SK-N-SH (cell line): ENCODE data around the gene MAN2A1. TPM values are rescaled to one million over a fixed set of nuclear protein-coding genes. Genes with fewer than 3 reads are reported as not detected.

Experiments
- CTCF ChIA-PET: fragments of 300-600, 350-600 bp; formaldehyde crosslinking; extraction: SDS; loops from one replicate; lab custom pipeline; 2021; lab: Yijun Ruan, JAX
- POLR2A ChIA-PET: fragments of 350-600 bp; sonication (Branson Sonifier 250); formaldehyde crosslinking; extraction: SDS; loops from one replicate; lab custom pipeline; 2020; ENCODE audit warnings: antibody characterized with exemption, inconsistent platforms; lab: Yijun Ruan, JAX
- DNase-seq: peaks from one replicate; pipeline ENCODE4 v3.0.0; 2012
- H2AFZ ChIP-seq: fragments of 200-600 bp; sonication (generic); 2 replicates; pipeline ENCODE4 v1.8.1; 2016; ENCODE audit warnings: antibody characterized with exemption, mild to moderate bottlenecking, low read depth
- H3F3A ChIP-seq: fragments of 200-600 bp; sonication (generic); replicated peaks from 2 replicates; pipeline ENCODE3; 2016; ENCODE audit warnings: antibody characterized with exemption, mild to moderate bottlenecking; ENCODE audit not compliant: insufficient read depth
- H3K27ac ChIP-seq, 2 experiments: fragments of 200-500 bp in 1 of 2; fragments of 200-600 bp in 1 of 2; sonication (Bioruptor generic) in 1 of 2; sonication (generic), shearing (Covaris generic) in 1 of 2; 2 replicates each; pipeline versions ENCODE4 v1.5.1 to v1.6.1; 2014 to 2016; ENCODE audit warnings: low read depth in 2 of 2, inconsistent platforms in 1 of 2, low read length in 1 of 2, mild to moderate bottlenecking in 1 of 2, mixed read lengths in 1 of 2
- H3K27me3 ChIP-seq: fragments of 200-600 bp; sonication (generic), shearing (Covaris generic); 2 replicates; pipeline ENCODE4 v1.6.1; 2016; ENCODE audit warnings: mixed run types; ENCODE audit not compliant: insufficient read depth
- H3K36me3 ChIP-seq, 2 experiments: fragments of 200-500 bp in 1 of 2; fragments of 200-600 bp in 1 of 2; sonication (Bioruptor generic) in 1 of 2; sonication (generic) in 1 of 2; replicated peaks in 1 of 2; 2 replicates each; pipeline versions ENCODE3 to v1.5.1; 2014 to 2016; ENCODE audit warnings: low read length in 1 of 2, mild to moderate bottlenecking in 1 of 2; ENCODE audit not compliant: insufficient read depth in 2 of 2, control insufficient read depth in 1 of 2
- H3K4me1 ChIP-seq, 2 experiments: fragments of 200-500 bp in 1 of 2; fragments of 200-600 bp in 1 of 2; sonication (Bioruptor generic) in 1 of 2; sonication (generic), shearing (Covaris generic) in 1 of 2; 2 replicates each; pipeline versions ENCODE4 v1.5.1 to v1.6.1; 2014 to 2016; ENCODE audit warnings: low read depth in 1 of 2, low read length in 1 of 2, mixed run types in 1 of 2; ENCODE audit not compliant: insufficient read depth in 2 of 2, control insufficient read depth in 1 of 2
- H3K4me2 ChIP-seq: fragments of 200-600 bp; sonication (generic), shearing (Covaris generic); 2 replicates; pipeline ENCODE4 v1.6.1; 2017; ENCODE audit warnings: mixed run types
- H3K4me3 ChIP-seq, 2 experiments: fragments of 200-500 bp in 1 of 2; fragments of 200-600 bp in 1 of 2; sonication (Bioruptor generic) in 1 of 2; sonication (generic), shearing (Covaris generic) in 1 of 2; 2 replicates each; pipeline versions ENCODE4 v1.5.1 to v1.8.1; 2014 to 2016; ENCODE audit warnings: low read depth in 2 of 2, inconsistent platforms in 1 of 2, low read length in 1 of 2, mild to moderate bottlenecking in 1 of 2, mixed read lengths in 1 of 2, moderate library complexity in 1 of 2
- H3K79me2 ChIP-seq: fragments of 200-600 bp; sonication (generic); 2 replicates; pipeline ENCODE4 v1.8.1; 2017; ENCODE audit warnings: mild to moderate bottlenecking; ENCODE audit not compliant: insufficient read depth
- H3K9ac ChIP-seq: fragments of 200-600 bp; sonication (generic); 2 replicates; pipeline ENCODE4 v1.6.1; 2017; ENCODE audit warnings: mixed run types
- H3K9me2 ChIP-seq: fragments of 200-600 bp; sonication (generic); 2 replicates; pipeline ENCODE4 v1.6.1; 2017; ENCODE audit warnings: mixed run types
- H3K9me3 ChIP-seq: fragments of 200-600 bp; sonication (generic); 2 replicates; pipeline ENCODE4 v1.6.1; 2017; ENCODE audit warnings: mixed run types, mild to moderate bottlenecking, moderate library complexity
- H4K20me1 ChIP-seq: fragments of 200-600 bp; sonication (generic); 2 replicates; pipeline ENCODE4 v1.6.1; 2017; ENCODE audit warnings: mild to moderate bottlenecking, mixed run types; ENCODE audit not compliant: insufficient read depth
- CTCF ChIP-seq: fragments of 200-600 bp; sonication (generic); IDR thresholded peaks from 2 replicates; pipeline ENCODE4 v1.6.1; 2017; ENCODE audit warnings: antibody characterized with exemption, mild to moderate bottlenecking, moderate library complexity
- FOSL2 ChIP-seq: IDR thresholded peaks from 2 replicates; pipeline ENCODE4 v1.4.0; 2012; ENCODE audit warnings: low read depth, mild to moderate bottlenecking, moderate library complexity, borderline replicate concordance
- FOXJ3 ChIP-seq: sonication (generic); formaldehyde crosslinking; IDR thresholded peaks from 2 replicates; pipeline ENCODE4 v1.5.1; 2020; ENCODE audit warnings: mild to moderate bottlenecking, missing genetic modification reagents
- FOXM1 ChIP-seq: IDR thresholded peaks from 2 replicates; pipeline ENCODE4 v1.4.0; 2012; ENCODE audit warnings: low read depth, mild to moderate bottlenecking
- GATA2 ChIP-seq: sonication (generic); formaldehyde crosslinking; IDR thresholded peaks from 2 replicates; pipeline ENCODE4 v1.5.0; 2020; ENCODE audit warnings: mild to moderate bottlenecking, missing genetic modification reagents
- IRF3 ChIP-seq: fragments of 150-350 bp; IDR thresholded peaks from 2 replicates; pipeline ENCODE4 v1.6.1; 2016; ENCODE audit warnings: mild to moderate bottlenecking, low read depth, low read length
- JUND ChIP-seq: IDR thresholded peaks from 2 replicates; pipeline ENCODE4 v1.4.0; 2012
- MXI1 ChIP-seq: IDR thresholded peaks from 2 replicates; pipeline ENCODE4 v1.6.1; 2012; ENCODE audit warnings: mild to moderate bottlenecking, low read depth, low read length, improper control_type of control experiment
- RAD21 ChIP-seq: IDR thresholded peaks from 2 replicates; pipeline ENCODE4 v1.6.1; 2012; ENCODE audit warnings: mild to moderate bottlenecking, low read length
- RCOR1 ChIP-seq: fragments of 150-350 bp; IDR thresholded peaks from 2 replicates; pipeline ENCODE4 v1.6.1; 2017; ENCODE audit warnings: antibody characterized with exemption, low read length
- RXRA ChIP-seq: IDR thresholded peaks from 2 replicates; pipeline ENCODE4 v1.4.0; 2012; ENCODE audit warnings: low read depth, mild to moderate bottlenecking, borderline replicate concordance
- TAF1 ChIP-seq: IDR thresholded peaks from 2 replicates; pipeline ENCODE4 v1.6.1; 2012; ENCODE audit warnings: low read depth, mild to moderate bottlenecking, low read length, moderate library complexity, borderline replicate concordance
- TEAD4 ChIP-seq: IDR thresholded peaks from 2 replicates; pipeline ENCODE4 v1.4.0; 2012; ENCODE audit warnings: mild to moderate bottlenecking, borderline replicate concordance; ENCODE audit not compliant: insufficient read depth
- USF1 ChIP-seq: IDR thresholded peaks from 2 replicates; pipeline ENCODE4 v1.4.0; 2012; ENCODE audit warnings: low read depth, borderline replicate concordance
- WGBS: methylation state at CpG from one replicate; pipeline ENCODE4 v1.1.6; 2017; ENCODE audit warnings: low lambda C conversion rate; 5-methylcytosine and 5-hydroxymethylcytosine counted together
- polyA plus RNA-seq, 3 experiments: library from polyadenylated mRNA; depleted of rRNA; stranded (reverse); fragments of >200 nt; gene quantifications; 2 replicates each; pipeline ENCODE4 v1.2.3, GENCODE V29; 2012
- TF ChIP-seq, protein P1 (sequence below): IDR thresholded peaks from 2 replicates; pipeline ENCODE4; 2012

MAN2A1 gene
- polyA plus RNA-seq, 1 of the 3 experiments (the other 2 are of a cell fraction), result 19.7 TPM

- Histone ChIP-seq H2AFZ (no peak overlapping the region), H3K9me2 (no peaks in the 10 kb centered on the region), H3K4me1 (no peaks in the 10 kb centered on the region), H3K79me2 (no peaks in the 10 kb centered on the region; the same call in 1 of the 2 replicates), H3K9me3 (no peaks in the 10 kb centered on the region), H3K27ac (no peak overlapping the region), H3K27me3 (no peaks in the 10 kb centered on the region), H3K4me3 (no peak overlapping the region), H4K20me1 (no peaks in the 10 kb centered on the region), H3K4me2 (no peak overlapping the region), H3F3A (no peaks in the 10 kb centered on the region), H3K9ac (no peak overlapping the region), H3K36me3 (peaks cover 11 to 13% of the 10 kb centered on the region in 2 experiments)
- no peak for DNase-seq
- no peak for TF ChIP-seq RCOR1
- TF ChIP-seq TEAD4, result no peak
- WGBS, result 90% methylated on average over 2 of the region's 2 CpGs
- ChIA-PET CTCF (no interaction called here), POLR2A (no interaction called here)
Measured at GRCh38 chr5:109803854-109804253, 114.1 kb downstream of the MAN2A1 start.

- H3K4me1 ChIP-seq, result no peaks in the 10 kb centered on the region
- no peak overlapping the region for H3K4me3 ChIP-seq
- TF ChIP-seq USF1 (no peak), MXI1 (no peak), TAF1 (no peak), RAD21 (no peak), GATA2 (CRISPR knock-in tag) (no peak)
- TF ChIP-seq, protein P1, sequence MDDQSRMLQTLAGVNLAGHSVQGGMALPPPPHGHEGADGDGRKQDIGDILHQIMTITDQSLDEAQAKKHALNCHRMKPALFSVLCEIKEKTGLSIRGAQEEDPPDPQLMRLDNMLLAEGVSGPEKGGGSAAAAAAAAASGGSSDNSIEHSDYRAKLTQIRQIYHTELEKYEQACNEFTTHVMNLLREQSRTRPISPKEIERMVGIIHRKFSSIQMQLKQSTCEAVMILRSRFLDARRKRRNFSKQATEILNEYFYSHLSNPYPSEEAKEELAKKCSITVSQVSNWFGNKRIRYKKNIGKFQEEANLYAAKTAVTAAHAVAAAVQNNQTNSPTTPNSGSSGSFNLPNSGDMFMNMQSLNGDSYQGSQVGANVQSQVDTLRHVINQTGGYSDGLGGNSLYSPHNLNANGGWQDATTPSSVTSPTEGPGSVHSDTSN, result no peak
- peaks cover 22 to 26% of the 10 kb centered on the region in 2 experiments for H3K36me3 ChIP-seq
- H3K9ac ChIP-seq, result no peak overlapping the region
- ChIA-PET CTCF (interaction anchor here (0.6 kb wide), 1 partner anchor 9 kb away, joined by 3 read pairs; no protein-coding TSS in a partner anchor), POLR2A (no interaction called here)
- no peaks in the 10 kb centered on the region; the same call in 1 of the 2 replicates for H3K79me2 ChIP-seq
- no peaks in the 10 kb centered on the region for H3K27me3 ChIP-seq
- H3F3A ChIP-seq, result peaks cover 3% of the 10 kb centered on the region
- H3K9me3 ChIP-seq, result no peaks in the 10 kb centered on the region; the same call in 1 of the 2 replicates
- H4K20me1 ChIP-seq, result no peaks in the 10 kb centered on the region
- H3K27ac ChIP-seq, result no peak overlapping the region
- H3K4me2 ChIP-seq, result no peak overlapping the region
- WGBS, result 85% methylated on average over 3 of the region's 3 CpGs
- no peak overlapping the region for H2AFZ ChIP-seq
- DNase-seq, result no peak
- H3K9me2 ChIP-seq, result no peaks in the 10 kb centered on the region
Measured at GRCh38 chr5:109805472-109805871, 115.7 kb downstream of the MAN2A1 start.

- POLR2A ChIA-PET, result no interaction called here
- Histone ChIP-seq H3K4me3 (no peak overlapping the region), H4K20me1 (no peaks in the 10 kb centered on the region), H3K27ac (no peak overlapping the region), H3K4me1 (no peaks in the 10 kb centered on the region), H3K36me3 (peaks cover 25 to 27% of the 10 kb centered on the region in 2 experiments), H3K9me3 (no peaks in the 10 kb centered on the region; the same call in 1 of the 2 replicates), H3F3A (peaks cover 3% of the 10 kb centered on the region), H2AFZ (no peak overlapping the region), H3K4me2 (no peak overlapping the region), H3K9ac (no peak overlapping the region), H3K27me3 (no peaks in the 10 kb centered on the region), H3K79me2 (no peaks in the 10 kb centered on the region; the same call in 1 of the 2 replicates), H3K9me2 (no peaks in the 10 kb centered on the region)
- no peak for DNase-seq
- CTCF ChIA-PET, result interaction anchor here (1.4 kb wide), 1 partner anchor 9 kb away, joined by 5 read pairs; no protein-coding TSS in a partner anchor
- 100% methylated on average over 2 of the region's 3 CpGs for WGBS
- TF ChIP-seq TEAD4 (no peak), FOSL2 (no peak), GATA2 (CRISPR knock-in tag) (no peak), IRF3 (no peak), JUND (no peak), CTCF (no peak), FOXM1 (no peak), MXI1 (no peak), TAF1 (no peak), RXRA (no peak), FOXJ3 (CRISPR knock-in tag) (no peak)
- TF ChIP-seq, protein P1, result no peak
Measured at GRCh38 chr5:109805883-109806282, 116.2 kb downstream of the MAN2A1 start.
